ENCODE measurements around the gene ZBTB47.

ZBTB47 gene

GRCh38 chr3:42697289-42698051 lies 44.0 kb downstream of the ZBTB47 start:
- no peak for TF ChIP-seq TAF1 (IDR thresholded peaks at IDR 0.05; ENCODE audit: borderline replicate concordance, low read depth, low read length)
- FAIRE-seq: no peak
- DNase-seq (ENCODE audit: insufficient read length): peak; percentile 7

- DNase-seq (ENCODE audit: insufficient read length) (peak; percentile 4), FAIRE-seq (no peak)
- TF ChIP-seq POLR2AphosphoS5 (IDR thresholded peaks at IDR 0.05; ENCODE audit: low read depth, low read length) (no peak), TAF1 (IDR thresholded peaks at IDR 0.05; ENCODE audit: borderline replicate concordance, low read depth, low read length) (no peak), POLR2A (IDR thresholded peaks at IDR 0.05; ENCODE audit: low read depth, low read length) (no peak)
These were observed 44.9 kb downstream of the ZBTB47 start for GRCh38 chr3:42698216-42698910.

GRCh38 chr3:42698911-42699230 lies 45.4 kb downstream of the ZBTB47 start:
- TF ChIP-seq TAF1 (IDR thresholded peaks at IDR 0.05; ENCODE audit: borderline replicate concordance, low read depth, low read length) (no peak), POLR2AphosphoS5 (IDR thresholded peaks at IDR 0.05; ENCODE audit: low read depth, low read length) (no peak), POLR2A (IDR thresholded peaks at IDR 0.05; ENCODE audit: low read depth, low read length) (no peak)
- no peak for FAIRE-seq
- DNase-seq (ENCODE audit: insufficient read length): peak; percentile 3

- no peak for FAIRE-seq
- no peak for TF ChIP-seq POLR2AphosphoS5 (IDR thresholded peaks at IDR 0.05; ENCODE audit: low read depth, low read length)
- peak; percentile 7 for DNase-seq (ENCODE audit: insufficient read length)
These were observed 46.0 kb downstream of the ZBTB47 start for GRCh38 chr3:42699511-42699971.

GRCh38 chr3:42700366-42701288 lies 47.1 kb downstream of the ZBTB47 start:
- TF ChIP-seq POLR2A (IDR thresholded peaks at IDR 0.05; ENCODE audit: low read depth, low read length): no peak
- no peak for TF ChIP-seq POLR2AphosphoS5 (IDR thresholded peaks at IDR 0.05; ENCODE audit: low read depth, low read length)
- TF ChIP-seq TAF1 (IDR thresholded peaks at IDR 0.05; ENCODE audit: borderline replicate concordance, low read depth, low read length): no peak
- DNase-seq (ENCODE audit: insufficient read length): peak; percentile 13
- FAIRE-seq: no peak

GRCh38 chr3:42701371-42702065 lies 48.0 kb downstream of the ZBTB47 start:
- DNase-seq (ENCODE audit: insufficient read length) (peak; percentile 72), FAIRE-seq (no peak)

GRCh38 chr3:42702066-42702951 lies 48.8 kb downstream of the ZBTB47 start, which contains the start of gene HHATL:
Gene HHATL, minus strand, starts transcription at chr3:42702798. Its CDS starts 1,972 bp downstream, at chr3:42700826.
- no peak for FAIRE-seq
- DNase-seq (ENCODE audit: insufficient read length): peak; percentile 14
- TF ChIP-seq POLR2AphosphoS5 (IDR thresholded peaks at IDR 0.05; ENCODE audit: low read depth, low read length): no peak
- no peak for TF ChIP-seq TAF1 (IDR thresholded peaks at IDR 0.05; ENCODE audit: borderline replicate concordance, low read depth, low read length)
- TF ChIP-seq POLR2A (IDR thresholded peaks at IDR 0.05; ENCODE audit: low read depth, low read length): no peak

More at GRCh38 chr3:42701371-42702065, 48.0 kb downstream of the ZBTB47 start:
- no peak for TF ChIP-seq POLR2AphosphoS5 (IDR thresholded peaks at IDR 0.05; ENCODE audit: low read depth, low read length)
- TF ChIP-seq POLR2A (IDR thresholded peaks at IDR 0.05; ENCODE audit: low read depth, low read length): no peak
- TF ChIP-seq TAF1 (IDR thresholded peaks at IDR 0.05; ENCODE audit: borderline replicate concordance, low read depth, low read length): no peak

GRCh38 chr3:42702982-42703694 lies 49.6 kb downstream of the ZBTB47 start:
- FAIRE-seq: no peak
- DNase-seq (ENCODE audit: insufficient read length): peak; percentile 4
- TF ChIP-seq TAF1 (IDR thresholded peaks at IDR 0.05; ENCODE audit: borderline replicate concordance, low read depth, low read length) (no peak), POLR2AphosphoS5 (IDR thresholded peaks at IDR 0.05; ENCODE audit: low read depth, low read length) (no peak), POLR2A (IDR thresholded peaks at IDR 0.05; ENCODE audit: low read depth, low read length) (no peak)

- TF ChIP-seq POLR2AphosphoS5 (IDR thresholded peaks at IDR 0.05; ENCODE audit: low read depth, low read length): no peak
- no peak for TF ChIP-seq TAF1 (IDR thresholded peaks at IDR 0.05; ENCODE audit: borderline replicate concordance, low read depth, low read length)
- TF ChIP-seq POLR2A (IDR thresholded peaks at IDR 0.05; ENCODE audit: low read depth, low read length): no peak
- FAIRE-seq: no peak
- DNase-seq (ENCODE audit: insufficient read length): no peak
These were observed 50.2 kb downstream of the ZBTB47 start for GRCh38 chr3:42703695-42704025.
